Rectal smooth muscle tissue (tissue), 1 donor: ENCODE measurements around the gene ROBO1.
"Not testable (repeated sequence)": the region's sequence is repeated elsewhere in the genome, so short reads cannot be mapped to it uniquely, and the experiment has no call there.

Experiments used
- H3K27ac ChIP-seq: one replicate; pipeline ENCODE4 v1.7.0; 2013; ENCODE audit warnings: low read depth, low read length, inconsistent platforms
- H3K27me3 ChIP-seq: one replicate; pipeline ENCODE4 v1.7.0; 2013; ENCODE audit warnings: low read length; ENCODE audit not compliant: control insufficient read depth, insufficient read depth
- H3K36me3 ChIP-seq: one replicate; pipeline ENCODE4 v1.7.0; 2013; ENCODE audit warnings: low read length; ENCODE audit not compliant: control insufficient read depth, insufficient read depth
- H3K4me1 ChIP-seq: one replicate; pipeline ENCODE4 v1.7.0; 2013; ENCODE audit warnings: low read length; ENCODE audit not compliant: control insufficient read depth, insufficient read depth
- H3K4me3 ChIP-seq: one replicate; pipeline ENCODE4 v1.7.0; 2013; ENCODE audit warnings: low read length
- H3K9ac ChIP-seq: one replicate; pipeline ENCODE4 v1.7.0; 2013; ENCODE audit warnings: low read length

ROBO1 gene

DNA sequence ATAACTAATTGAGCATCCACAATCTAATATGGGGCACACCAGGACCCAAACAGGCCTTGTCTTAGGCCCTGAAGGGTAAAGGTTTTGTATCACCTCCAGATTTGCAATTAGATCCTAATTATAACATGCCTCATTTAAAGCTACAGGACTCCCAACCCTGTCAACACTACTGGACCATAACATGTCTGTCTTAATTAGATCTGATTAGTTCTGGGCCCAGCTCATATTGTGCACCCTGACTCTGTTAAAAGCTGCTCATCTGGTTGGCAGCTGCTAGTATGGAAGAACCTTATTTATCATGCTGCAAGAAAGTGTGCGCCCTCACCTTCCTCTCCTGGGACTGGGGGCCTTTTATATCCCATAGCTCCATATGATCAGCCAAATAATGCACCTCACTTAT, 457.8 kb downstream of the ROBO1 start:
- Histone ChIP-seq H3K9ac (no peak overlapping the region), H3K4me3 (no peak overlapping the region), H3K27me3 (no peaks in the 10 kb centered on the region), H3K27ac (no peak overlapping the region), H3K4me1 (no peaks in the 10 kb centered on the region), H3K36me3 (no peaks in the 10 kb centered on the region)

DNA sequence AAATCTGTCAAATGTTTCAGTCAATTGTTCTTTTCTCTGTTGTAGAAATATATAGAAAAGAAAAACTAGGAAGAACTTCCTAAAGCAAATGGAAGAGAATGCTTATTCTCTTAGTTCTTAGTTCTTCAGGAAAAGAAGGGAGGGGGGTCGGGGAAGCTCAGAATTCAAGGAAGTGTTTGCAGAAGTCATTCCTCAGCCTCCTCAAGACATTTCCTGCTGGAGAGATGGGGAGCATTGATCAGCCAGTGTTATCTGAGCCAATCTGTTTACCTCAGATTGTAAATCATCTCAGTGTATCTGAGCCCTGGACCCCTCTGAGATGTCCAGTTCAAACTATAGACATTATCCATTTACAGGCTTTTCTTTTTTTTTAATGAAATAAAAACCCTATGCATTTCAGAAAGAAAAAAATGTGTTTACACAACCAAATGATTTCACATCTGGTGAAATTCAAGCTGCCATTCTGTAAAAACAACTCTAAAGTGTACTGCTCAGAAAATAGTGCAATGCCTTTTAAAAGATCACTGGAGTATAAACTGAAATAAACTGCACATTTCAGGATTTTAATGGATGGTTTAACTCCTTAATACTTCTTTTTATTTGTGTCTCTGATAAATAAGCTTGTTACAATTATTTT, 460.7 kb downstream of the ROBO1 start:
- H3K4me1 ChIP-seq: no peaks in the 10 kb centered on the region
- no peak overlapping the region for H3K4me3 ChIP-seq
- no peak overlapping the region for H3K27ac ChIP-seq
- H3K36me3 ChIP-seq: no peaks in the 10 kb centered on the region
- H3K9ac ChIP-seq: no peak overlapping the region
- H3K27me3 ChIP-seq: no peaks in the 10 kb centered on the region

DNA sequence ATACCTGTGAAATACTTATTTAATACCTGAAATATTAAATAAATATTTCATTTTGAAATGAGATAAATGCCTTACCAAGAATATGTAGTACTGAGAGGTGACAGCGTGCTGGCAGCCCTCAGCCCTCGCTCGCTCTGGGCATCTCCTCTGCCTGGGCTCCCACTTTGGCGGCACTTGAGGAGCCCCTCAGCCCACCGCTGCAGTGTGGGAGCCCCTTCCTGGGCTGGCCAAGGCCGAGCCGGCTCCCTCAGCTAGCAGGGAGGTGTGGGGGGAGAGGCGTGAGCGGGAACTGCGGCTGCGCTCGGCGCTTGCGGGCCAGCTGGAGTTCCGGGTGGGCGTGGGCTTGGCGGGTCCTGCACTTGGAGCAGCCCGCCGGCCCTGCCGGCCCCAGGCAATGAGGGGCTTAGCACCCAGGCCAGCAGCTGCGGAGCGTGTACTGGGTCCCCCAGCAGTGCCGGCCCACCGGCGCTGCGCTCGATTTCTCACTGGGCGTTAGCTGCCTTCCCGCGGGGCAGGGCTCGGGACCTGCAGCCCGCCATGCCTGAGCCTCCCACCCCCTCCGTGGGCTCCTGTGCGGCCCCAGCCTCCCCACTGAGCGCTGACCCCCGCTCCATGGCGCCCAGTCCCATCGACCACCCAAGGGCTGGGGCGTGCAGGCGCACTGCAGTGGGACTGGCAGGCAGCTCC, 467.7 kb downstream of the ROBO1 start:
- H3K36me3 ChIP-seq, H3K27ac ChIP-seq, H3K9ac ChIP-seq, H3K27me3 ChIP-seq, H3K4me3 ChIP-seq, H3K4me1 ChIP-seq: not testable (repeated sequence)

DNA sequence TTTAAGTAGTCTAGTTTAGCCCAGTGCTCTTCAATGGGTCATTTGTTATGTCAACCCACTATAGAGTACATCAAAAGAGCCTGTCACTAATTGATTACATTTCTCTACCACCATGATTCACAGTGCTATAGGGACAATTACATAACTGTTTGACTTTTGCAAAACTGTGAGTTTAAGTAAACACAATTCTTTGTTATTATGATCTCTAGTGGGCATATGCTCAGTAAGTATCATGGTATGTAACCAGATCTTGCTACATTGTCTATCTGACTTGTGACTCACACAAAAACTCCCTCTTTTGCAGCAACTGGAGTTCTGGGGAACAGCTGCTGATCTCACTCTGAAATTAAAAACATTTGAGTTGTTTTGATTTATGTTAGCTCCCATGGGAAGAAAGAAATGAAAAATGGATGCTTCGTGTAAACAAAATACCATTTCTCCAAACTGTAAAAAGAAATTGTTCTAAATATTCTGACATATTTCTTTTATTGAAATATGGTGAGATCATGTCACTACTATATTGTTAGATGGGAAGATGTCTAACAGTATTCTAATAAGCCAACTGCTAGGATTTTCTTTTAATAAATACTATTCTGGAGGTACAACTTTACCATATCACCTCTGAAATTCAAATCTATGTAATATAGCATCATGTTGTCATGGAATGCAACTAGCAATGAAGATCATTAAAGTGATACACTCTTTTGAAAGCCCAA, 470.4 kb downstream of the ROBO1 start:
- no peak overlapping the region for H3K4me3 ChIP-seq
- H3K27ac ChIP-seq: peak overlapping the region; percentile 30
- peaks cover 4% of the 10 kb centered on the region for H3K4me1 ChIP-seq
- no peak overlapping the region for H3K9ac ChIP-seq
- H3K36me3 ChIP-seq: no peaks in the 10 kb centered on the region
- no peaks in the 10 kb centered on the region for H3K27me3 ChIP-seq

DNA sequence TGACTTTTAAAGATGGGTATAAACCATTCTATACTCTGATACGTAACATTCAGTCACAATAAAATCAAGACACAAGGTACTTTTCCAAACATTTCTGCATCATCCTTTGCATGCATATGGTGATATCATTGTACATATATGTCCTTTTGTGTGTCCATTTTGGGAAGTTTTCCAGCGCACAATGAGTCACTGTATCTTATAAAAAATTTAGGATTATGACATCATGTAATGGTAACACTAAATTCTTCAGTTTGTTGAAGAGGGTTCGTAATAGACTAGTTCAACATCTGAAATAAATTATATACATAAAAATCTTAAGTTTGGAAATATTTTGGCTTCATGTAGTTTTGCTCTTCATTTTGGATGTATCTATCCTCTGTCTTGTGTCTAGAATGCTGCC, 480.9 kb downstream of the ROBO1 start:
- Histone ChIP-seq H3K4me1 (no peaks in the 10 kb centered on the region), H3K36me3 (no peaks in the 10 kb centered on the region), H3K9ac (no peak overlapping the region), H3K4me3 (no peak overlapping the region), H3K27ac (no peak overlapping the region), H3K27me3 (no peaks in the 10 kb centered on the region)

DNA sequence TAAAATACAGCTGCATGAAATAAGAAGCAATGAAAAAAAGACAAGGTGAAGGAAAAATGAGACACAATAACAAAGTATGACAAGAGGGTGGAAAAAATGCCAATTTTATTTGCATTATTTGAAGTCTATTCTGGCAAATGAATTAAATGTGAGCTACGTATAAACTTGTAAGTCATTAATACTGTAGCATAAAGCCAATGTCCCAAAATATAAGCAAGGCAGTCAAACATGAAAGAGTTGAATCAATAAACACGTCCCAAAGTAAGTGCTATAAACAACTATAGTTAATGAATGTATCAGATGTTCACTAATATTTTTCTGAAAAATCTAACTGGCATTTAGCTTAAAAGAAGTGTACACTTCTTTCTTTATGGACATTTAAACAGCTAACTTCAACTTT, 481.9 kb downstream of the ROBO1 start:
- H3K27ac ChIP-seq: no peak overlapping the region
- H3K4me3 ChIP-seq: no peak overlapping the region
- H3K9ac ChIP-seq: no peak overlapping the region
- H3K4me1 ChIP-seq: no peaks in the 10 kb centered on the region
- H3K27me3 ChIP-seq: no peaks in the 10 kb centered on the region
- H3K36me3 ChIP-seq: no peaks in the 10 kb centered on the region

DNA sequence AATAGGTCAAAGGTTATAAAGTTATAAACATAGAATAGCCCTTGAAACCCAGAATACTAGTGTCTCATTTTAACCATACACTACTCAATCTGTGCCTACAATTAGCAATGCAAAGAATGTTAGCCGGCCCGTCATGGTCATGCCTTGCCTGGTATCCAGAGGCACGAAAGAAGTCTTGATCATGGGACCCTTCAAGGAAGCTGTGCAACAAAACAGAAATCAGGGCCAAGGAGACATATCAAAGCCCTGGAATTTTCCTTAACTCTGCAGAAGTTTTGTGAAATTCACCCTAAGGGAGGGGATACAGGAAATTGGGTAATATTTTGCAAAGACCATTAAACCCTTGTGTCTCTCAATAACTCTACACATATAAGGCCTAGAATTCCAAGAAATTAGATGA, 482.4 kb downstream of the ROBO1 start:
- H3K36me3 ChIP-seq: no peaks in the 10 kb centered on the region
- no peaks in the 10 kb centered on the region for H3K27me3 ChIP-seq
- H3K27ac ChIP-seq: no peak overlapping the region
- H3K4me3 ChIP-seq: no peak overlapping the region
- H3K4me1 ChIP-seq: no peaks in the 10 kb centered on the region
- no peak overlapping the region for H3K9ac ChIP-seq

DNA sequence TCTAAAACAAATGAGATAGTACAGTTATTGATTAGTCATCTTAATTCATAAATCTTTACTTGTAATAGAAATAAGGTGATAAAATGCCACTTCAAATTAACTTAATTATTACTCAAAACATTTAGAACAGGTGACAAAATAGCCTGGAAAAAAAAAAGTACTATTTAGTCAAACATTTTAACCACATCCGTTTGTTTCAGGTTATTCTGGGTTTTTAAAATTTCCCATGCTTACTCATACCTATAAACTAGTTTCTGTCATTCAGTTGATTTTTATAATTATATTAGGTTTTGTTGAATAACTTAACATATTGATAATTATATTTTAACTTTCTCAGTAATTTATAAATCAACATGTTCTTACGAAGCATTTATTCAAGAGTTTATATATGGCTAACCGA, 483.0 kb downstream of the ROBO1 start:
- Histone ChIP-seq H3K27ac (no peak overlapping the region), H3K36me3 (no peaks in the 10 kb centered on the region), H3K27me3 (no peaks in the 10 kb centered on the region), H3K9ac (no peak overlapping the region), H3K4me1 (no peaks in the 10 kb centered on the region), H3K4me3 (no peak overlapping the region)

DNA sequence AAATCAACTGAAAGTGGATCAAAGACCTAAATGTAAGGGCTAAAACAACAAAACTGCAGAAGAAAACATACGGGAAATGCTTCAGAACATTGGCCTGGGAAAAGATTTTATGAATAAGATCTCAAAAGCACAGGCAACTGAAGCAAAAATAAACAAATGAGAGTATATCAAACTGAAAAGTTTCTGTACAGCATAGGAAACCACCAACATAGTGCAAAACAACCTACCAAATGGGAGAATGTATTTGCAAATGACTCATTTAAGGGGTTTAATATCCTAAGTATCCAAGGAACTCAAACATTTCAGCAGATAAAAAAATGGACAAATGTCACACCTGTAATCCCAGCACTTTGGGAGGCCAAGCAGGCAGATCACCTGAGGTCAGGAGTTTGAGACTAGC, 489.1 kb downstream of the ROBO1 start:
- H3K27ac ChIP-seq: no peak overlapping the region

DNA sequence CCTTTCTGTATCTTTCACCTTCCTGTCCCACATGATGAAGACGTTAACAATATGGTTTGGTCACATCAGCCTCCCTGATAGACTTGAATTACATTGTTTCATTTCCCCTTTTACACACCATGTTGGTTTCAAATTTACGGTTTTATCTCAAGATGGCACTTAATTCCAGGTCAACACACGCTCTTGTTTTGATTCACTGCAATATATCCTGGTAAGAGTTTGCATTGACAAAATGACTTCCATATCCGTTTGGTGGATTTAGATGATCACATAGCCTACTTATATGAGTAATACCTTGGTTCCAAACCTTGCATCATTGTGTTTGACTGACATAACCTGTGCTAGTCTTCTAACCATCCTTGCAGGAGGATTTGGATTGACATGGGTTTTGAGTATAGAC, 499.4 kb downstream of the ROBO1 start:
- Histone ChIP-seq H3K36me3 (no peaks in the 10 kb centered on the region), H3K4me3 (no peak overlapping the region), H3K27me3 (no peaks in the 10 kb centered on the region), H3K27ac (no peak overlapping the region), H3K9ac (no peak overlapping the region), H3K4me1 (no peaks in the 10 kb centered on the region)

More for the DNA sequence above, 489.1 kb downstream of the ROBO1 start:
- Histone ChIP-seq H3K4me3 (no peak overlapping the region), H3K36me3 (no peaks in the 10 kb centered on the region), H3K4me1 (no peaks in the 10 kb centered on the region), H3K9ac (no peak overlapping the region), H3K27me3 (no peaks in the 10 kb centered on the region)

DNA sequence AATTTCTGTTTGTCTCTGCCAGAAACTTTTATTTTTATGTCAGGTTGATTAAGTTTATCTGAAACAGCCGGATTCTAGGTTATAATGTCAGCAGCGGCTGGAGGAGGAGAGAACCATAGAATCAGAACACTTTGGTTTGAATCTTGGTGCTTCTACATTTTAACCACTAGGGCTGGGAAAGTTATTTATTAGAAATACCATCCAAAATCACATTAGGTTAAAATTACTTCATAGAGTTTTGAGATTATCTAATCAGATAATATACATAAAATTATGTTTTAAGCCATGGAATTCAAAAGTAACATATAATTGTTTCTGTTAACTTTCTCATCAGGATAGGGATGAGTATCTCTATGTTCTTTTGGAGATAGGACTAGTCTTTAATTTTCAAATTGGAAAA, 502.9 kb downstream of the ROBO1 start:
- H3K4me1 ChIP-seq: no peaks in the 10 kb centered on the region
- no peaks in the 10 kb centered on the region for H3K27me3 ChIP-seq

DNA sequence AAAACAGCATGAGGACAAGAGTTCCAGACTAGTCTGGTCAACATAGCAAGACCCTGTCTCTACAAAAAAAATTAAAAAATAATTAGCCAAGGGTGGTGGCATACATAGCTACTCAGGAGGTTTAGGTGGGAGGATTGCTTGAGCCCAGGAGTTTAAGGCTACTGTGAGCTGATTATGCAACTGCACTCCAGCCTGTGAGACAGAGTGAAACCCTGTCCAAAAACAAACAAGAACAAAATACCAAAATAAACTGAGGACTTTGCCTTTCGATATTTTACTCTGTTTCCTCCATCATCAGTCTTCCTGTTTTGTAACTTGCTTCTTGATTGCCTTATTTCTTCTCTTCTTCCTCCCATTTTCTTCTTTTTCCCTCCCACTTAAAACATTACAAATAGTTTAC, 504.4 kb downstream of the ROBO1 start:
- H3K4me1 ChIP-seq: no peaks in the 10 kb centered on the region
- no peaks in the 10 kb centered on the region for H3K36me3 ChIP-seq
- no peak overlapping the region for H3K27ac ChIP-seq
- no peak overlapping the region for H3K4me3 ChIP-seq
- no peaks in the 10 kb centered on the region for H3K27me3 ChIP-seq
- no peak overlapping the region for H3K9ac ChIP-seq

More for the DNA sequence above, 502.9 kb downstream of the ROBO1 start:
- Histone ChIP-seq H3K4me3 (no peak overlapping the region), H3K9ac (no peak overlapping the region), H3K27ac (no peak overlapping the region), H3K36me3 (no peaks in the 10 kb centered on the region)

DNA sequence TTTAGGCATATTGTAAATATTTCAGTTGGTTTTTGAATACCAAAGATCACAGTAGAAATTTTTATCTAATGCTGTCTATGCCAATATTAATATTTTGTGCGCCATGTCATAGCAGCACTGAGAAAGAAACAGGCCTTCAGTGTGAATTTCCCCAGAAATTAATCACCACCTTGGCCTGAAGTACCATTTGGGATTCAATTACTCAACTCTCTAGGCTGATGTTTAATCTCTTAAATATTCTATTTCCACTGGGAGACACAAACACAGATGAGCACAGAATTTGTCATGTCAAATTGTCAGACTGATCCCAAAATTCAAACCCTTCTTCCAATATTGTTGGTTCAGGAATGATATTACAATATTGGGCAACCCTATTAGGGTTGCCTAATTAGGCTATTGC, 509.3 kb downstream of the ROBO1 start:
- no peak overlapping the region for H3K27ac ChIP-seq
- no peak overlapping the region for H3K9ac ChIP-seq
- no peak overlapping the region for H3K4me3 ChIP-seq
- H3K36me3 ChIP-seq: no peaks in the 10 kb centered on the region
- no peaks in the 10 kb centered on the region for H3K27me3 ChIP-seq
- H3K4me1 ChIP-seq: no peaks in the 10 kb centered on the region
